GM18519 (cell line): ENCODE data around the gene AGAP3.

ENCODE experiments used
- ATAC-seq: cut with Tn5 transposase; IDR thresholded peaks from one replicate; pipeline ENCODE4 v1.9.1; 2021; ENCODE audit warnings: mild to moderate bottlenecking, moderate library complexity; ENCODE audit not compliant: unreplicated experiment, low FRiP score

Gene AGAP3

DNA sequence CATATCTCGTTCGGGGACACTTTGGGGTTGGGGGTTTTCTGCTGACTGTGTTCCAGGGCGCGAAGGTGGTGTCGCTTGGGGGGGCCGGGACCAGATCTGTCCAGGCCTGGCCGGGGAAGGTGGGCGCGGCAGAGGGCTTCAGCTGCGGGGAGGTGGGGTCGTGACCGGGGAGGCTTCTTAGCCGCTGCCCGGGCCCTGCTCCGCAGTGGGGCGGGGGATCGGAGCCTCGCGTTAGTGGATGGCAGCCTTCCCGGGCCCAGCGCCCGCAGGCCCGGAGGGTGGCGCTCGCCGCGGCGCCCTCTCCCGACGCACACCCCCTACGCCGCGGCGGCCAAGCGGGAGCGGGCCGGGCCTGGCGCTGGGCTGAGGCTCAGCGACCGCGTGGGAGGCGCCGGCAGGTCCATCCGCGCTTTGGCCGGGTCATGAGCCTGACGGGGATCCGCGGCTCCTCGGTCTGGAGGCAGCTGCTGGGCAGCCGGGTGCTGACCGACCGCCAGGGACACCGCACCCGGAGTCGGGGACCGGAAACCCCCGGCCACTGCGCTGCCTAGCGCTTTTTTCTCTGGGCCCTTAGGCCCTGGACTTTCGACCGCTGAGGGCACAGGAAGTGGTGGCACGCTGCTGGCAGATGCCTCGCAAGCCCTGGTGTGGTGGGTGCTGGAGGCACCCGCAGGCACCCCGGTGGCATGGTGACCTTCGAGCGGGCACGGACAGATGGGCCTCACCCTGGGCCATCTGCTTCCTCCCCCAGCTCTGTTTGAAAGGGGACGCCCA, 1.2 kb downstream of the AGAP3 start:
- no peak for ATAC-seq

DNA sequence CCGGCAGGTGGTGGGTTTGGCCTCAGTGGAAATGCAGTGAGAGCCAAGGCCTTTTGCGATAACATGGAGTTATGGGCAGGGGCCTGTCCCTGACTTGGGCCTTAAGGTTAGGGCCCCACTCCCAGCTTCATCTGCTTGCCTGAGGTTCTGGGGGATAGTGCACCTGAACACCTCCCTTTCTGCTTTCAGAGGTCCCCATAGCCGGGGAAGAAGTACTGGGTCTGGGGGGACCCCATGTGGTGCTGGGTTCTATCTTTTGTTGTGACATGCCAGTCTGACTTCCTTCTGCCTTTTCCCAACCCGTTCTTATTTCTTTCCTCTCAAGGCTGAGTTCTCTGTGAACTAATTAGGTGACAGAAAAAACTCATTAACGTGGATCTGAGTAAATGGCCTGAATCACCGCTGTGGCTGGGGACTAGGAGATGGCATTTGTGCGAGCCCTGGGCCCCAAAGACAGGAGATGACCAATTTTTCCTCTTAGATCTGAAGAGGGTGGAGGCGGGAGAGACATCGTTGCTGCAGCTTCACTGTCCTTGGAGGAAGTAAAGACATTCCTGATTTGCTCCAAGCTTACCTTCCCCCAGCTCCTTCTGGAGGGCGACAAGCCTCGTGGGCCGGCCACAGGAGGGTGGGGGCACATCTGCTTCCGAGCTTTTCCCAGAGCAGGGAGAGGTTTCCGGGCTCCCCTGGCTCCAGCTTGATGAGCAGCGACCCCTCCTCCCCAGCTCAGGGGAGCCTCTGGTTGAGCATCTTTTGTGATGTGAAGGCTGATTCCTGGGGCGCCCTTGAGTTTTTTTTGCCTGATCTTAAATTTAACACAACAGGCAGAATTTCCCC, 2.0 kb downstream of the AGAP3 start:
- no peak for ATAC-seq

DNA sequence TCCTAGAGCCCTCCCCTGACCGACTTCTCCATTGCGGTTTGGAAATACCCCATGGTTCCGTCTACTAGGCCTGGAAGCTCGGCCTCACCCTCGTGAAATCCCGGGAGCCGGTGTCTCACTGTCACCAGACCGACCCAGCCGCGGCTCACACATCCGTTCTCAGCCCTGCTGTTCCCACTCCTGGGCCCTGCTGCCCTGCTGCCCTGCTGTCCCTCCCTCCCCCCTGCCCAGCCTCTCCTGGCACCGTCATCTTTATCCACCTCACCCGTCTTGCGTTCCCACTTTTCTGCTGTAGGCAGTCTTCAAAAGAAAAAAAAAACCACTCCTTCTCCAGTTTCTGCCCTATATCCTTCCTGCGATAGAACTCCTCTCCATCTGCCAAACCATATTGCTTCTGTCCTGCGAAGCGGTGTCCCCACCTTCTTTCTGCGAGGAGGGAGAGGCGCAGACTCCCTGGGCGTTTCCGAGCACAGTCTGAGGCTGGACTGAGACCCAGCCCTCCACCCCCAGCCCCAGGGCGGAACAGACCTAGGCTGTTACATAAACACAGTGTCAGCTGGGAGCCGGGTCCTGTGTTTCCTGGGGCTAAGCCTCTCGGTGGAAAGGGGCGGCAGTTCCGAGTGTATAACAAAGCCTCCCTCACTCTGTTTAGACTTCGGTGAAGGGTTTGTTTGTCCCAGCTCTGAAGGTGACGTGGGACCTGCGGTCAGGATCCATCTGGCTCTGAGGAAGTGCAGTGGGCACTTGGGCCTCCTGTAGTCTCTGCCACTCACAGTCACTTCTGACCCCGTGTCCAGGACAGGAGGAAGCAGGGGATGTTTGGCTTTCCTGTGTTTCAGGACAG, 2.8 kb downstream of the AGAP3 start:
- ATAC-seq, result no peak

DNA sequence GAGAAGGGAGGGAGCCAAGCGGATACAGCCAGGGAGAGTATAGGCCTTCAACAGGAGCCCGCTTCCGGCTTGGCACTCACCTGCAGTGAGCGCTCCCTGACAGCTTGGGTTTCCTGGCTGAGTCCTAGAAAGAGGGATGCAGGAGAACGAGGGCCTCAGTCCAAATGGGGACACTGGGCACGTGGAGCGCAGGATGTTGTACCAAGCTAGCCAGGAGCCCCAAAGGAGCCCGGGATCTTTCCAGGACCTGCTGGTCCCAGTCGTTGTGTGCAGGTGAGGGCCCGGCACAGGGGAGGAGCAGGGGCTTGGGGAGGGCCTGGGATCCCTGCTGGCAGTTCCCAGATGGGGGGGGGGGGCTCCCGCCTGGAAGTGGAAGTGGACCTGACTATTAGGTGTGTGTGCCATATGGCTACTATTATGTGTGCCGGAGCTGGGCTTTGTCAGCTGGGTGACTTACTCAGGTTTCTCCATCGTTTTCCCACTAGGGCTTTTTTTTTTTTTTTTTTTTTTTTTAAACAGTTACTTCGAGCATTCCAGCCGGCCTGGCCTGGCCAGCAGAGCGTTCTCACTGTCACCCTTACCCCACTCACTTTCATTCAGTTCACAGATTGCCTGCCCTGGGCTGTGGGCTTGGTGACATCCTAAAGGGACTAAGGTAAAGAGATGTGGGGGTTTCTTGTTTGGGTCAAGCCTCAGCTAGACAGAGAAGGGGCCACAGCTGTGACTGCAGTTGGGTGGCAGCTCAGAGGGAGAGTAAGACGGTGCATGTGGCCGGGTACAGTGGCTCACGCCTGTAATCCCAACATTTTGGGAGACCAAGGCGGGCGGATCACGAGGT, 3.8 kb downstream of the AGAP3 start:
- ATAC-seq, result no peak

DNA sequence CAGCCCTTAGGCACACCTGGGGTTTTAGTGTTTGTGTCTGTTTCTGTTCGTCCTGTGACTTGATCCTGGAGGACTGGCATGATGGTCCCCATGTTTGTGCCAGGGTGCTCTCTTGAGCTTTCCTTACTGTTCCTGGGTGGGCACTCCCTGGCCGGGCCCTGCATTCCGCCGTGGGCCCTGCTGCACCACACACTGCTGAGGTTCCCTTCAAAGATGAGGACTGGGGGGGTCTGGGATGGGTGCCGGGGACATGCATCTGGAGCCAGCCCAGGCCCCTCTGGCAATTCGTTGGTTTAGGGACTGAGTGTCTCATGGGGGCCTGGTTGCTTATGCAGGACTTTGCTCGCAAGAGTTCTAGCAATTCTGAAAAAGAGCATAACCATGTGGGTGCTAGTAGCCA, 4.7 kb downstream of the AGAP3 start:
- ATAC-seq, result no peak

DNA sequence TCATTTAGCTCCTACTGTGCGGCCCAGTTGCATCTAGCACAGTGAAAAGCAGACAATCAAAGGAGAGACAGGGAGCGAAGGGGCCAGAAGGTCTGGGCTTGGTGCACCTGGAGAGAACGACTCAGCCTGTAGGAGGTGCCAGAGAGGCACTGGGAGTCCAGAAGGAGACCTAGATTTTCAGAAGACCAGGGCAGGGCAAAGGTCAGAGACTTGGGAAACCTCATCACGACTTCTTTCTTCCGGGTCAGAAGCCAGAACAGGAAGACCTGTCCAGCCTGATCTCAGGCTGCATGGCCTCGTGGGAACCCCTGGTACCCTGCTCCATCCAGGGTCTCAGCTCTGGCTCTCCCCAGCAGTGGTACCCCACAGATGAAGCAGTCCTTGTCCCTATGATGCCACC, 5.2 kb downstream of the AGAP3 start:
- no peak for ATAC-seq

DNA sequence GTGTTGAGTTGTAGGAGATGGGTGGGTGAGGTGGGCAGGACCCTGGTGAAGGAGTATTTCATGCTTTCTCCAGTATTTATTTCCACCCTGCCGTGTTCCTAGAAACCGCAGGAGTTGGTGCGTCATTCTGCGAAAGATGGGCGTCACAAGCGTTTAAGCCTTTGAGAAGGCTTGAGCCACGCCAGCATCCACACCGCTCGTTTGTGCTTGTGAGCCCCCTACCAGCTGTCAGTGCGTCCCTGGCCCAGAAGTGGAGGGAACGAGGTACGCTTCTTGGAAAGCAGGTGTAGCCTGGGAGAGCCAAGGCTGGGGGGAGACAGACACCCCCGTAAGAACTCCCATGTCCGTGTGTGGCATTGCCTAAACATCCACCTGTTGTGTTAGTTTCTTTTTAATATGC, 5.7 kb downstream of the AGAP3 start:
- no peak for ATAC-seq

DNA sequence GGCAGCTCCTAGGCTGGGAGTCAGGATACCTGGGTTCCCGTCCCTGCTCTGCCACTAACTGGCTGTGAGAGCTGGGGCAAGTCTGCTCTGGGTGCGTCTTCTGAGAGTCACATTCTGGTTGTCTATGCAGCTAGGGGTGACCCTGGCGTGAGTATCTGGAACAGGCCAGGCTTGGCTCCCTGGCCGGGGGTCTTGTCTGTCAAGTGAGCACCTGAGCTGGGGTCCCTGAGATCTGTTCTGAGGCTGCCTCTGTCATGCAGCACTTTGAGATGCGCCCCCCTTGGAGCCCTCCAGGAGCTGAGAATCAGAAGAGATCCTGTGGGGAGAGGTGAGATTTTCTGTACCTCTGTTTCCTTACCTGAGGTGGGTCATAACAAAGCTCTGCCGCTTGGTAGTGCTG, 7.5 kb downstream of the AGAP3 start:
- no peak for ATAC-seq

DNA sequence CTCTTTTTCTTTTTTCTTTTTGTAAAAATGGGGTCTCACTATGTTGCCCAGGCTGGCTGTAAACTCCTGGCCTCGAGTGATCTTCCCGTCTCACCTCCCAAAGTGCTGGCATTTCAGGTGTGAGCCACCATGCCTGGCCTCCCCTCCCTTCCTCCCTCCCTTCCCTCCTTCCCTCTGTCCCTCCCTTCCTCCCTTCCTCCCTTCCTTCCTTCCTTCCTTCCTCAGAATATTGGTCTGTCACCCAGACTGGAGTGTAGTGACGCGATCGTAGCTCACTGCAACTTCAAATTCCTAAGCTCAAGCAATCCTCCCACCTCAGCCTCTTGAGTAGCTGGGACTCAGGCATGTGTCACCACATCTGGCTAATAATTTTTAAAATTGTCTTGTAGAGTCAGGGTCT, 8.4 kb downstream of the AGAP3 start:
- no peak for ATAC-seq

DNA sequence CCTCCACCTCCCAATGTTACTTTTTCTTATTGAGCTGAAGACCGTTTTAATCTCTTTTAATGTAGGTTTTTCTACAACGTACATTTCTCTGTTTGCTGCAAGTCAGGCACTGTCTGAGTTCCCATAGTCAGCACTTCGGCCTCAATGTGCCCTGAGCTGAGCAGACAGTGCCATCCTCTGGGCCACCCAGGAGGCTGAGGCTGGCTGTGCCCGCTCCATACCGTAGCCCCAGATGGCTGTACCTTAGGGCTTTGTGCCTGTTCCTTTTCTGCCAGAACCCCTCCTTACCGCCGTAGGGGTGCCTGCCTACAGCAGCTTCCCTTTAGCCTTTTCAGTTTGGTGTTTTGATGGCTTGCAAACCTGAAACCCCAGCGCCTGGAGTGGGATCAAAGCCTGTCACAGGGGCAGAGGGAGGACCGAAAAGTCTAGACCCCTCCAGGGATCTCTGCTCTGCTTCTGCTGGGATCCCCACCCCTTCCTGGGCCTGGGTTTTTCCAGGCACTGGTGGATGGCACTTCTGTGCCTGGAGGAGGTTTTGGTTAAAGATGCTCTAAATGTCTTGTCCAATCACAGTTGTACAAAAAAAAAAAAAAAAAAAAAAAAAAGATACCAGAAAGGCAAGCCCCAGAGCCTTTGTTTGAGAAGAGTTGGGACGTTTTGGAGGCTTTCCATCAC, 9.0 kb downstream of the AGAP3 start:
- no peak for ATAC-seq

DNA sequence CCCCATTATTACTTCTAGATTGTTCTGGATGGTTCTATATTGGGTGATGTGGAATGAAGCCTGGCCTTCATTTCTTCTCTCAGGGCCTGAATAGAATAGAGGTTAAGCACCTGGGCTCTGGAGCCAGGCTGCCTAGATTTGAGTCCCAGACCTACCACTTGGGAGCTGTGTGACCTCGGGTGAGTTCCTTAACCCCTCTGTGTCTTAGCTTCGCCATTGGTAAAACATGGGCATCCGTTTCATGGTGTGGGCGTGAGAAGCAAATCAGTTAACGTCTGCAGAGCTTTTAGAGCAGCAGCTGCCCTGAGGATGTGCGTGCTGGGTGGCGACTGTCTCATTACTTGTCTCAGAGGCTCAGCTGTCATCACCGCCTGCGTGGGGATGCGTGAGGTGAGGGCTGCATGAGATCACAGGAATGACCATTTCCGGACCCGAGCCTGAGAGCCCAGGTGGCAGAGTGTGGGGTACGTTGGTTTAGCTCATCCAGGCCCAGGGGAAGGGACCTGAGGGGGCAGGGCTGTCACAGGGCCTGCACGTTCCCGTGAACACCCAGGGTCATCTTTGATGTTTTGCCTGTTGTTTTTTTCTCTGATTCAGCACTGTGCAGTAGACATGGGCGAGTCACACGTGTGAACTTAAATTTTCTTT, 9.7 kb downstream of the AGAP3 start:
- no peak for ATAC-seq

DNA sequence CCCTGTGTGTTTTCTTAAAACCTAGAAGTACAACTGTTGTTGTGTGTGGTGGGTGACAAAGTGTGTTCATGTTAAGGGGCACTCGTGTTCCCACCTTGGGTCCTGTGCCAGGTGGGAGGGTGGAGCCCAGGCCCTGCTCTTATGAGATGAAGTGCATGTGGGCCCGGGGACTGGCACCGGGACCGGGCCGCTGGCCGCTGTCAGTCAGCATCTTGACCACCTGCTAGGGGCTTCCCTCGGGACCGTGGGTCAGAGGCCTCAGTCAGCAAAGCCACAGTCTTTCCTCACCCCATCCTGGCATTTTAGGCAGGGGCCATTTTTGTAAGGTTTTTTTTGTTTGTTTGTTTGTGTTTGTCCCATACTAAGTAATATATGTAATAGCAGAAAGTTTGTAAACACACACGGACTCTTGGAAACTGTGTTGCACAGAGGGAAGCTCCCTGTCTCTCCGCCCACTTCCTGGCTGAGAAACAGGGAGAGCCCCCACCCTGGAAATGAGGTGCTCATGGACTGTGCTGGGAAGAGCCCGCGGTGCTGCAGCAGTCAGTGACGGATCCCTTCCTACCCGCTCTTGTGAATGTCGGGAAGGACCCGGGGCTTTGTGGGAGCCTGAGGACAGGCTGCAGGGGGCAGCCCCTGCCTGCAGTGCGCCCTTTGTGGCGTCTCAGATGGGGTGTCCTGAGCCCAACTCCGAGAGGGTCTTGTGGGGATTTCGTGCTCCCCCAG, 13.4 kb downstream of the AGAP3 start:
- ATAC-seq, result no peak

DNA sequence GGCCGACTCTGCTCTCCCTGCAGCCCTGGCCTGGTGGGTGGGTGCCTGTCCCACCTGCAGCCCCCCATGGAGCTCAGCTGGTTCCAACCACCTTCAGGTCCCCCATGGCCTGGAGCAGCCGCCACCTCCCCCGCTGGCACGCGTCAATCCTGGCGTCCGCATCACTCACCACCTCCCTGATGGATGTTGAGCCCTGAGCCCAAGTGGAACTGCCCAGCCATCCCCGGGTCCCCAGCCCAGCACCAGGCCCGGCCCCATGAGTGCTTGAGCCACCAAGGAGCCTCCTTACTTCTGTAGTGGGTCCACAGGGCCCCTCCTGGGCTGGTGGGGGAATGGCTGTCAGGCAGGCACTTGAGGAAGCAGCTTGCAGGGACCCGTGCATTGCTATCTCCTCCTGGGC, 14.6 kb downstream of the AGAP3 start:
- ATAC-seq, result no peak

DNA sequence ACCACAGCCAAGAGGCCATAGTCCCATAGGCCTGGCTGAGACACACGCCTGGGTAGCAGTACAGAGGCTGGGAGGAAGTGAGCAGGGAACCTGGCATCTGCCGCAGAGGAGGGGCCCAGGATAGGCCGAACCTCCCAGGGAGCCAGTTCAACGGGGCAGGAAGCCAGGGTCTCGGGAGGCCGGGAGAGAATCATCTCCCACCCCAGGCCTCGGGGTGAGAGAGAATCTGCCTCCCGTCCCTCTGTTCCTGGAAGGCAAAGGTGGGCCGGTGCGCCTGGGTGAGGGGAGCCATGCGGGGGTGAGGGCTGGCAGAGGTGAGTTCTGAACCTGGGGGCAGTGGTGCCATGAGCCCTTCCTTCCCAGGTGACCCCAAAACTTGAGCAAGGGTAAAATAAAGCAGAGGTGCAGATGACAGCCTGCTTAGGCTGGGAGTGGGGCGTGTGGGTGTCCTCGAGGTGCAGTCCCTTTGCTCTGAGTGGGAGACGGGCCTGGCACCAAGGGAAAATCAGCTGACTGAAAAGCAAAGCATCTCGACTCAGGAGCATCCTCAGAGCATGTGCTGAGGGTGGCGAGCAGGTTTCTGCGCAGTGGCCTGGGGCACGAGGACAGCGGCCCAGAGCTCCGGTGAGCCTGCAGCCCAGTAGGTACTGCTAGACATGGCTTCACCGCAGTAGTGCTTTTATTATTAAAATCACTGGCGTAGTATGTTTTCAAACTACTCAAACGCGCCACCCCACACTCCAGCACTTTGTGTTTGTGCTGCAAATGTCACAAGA, 15.5 kb downstream of the AGAP3 start:
- no peak for ATAC-seq

DNA sequence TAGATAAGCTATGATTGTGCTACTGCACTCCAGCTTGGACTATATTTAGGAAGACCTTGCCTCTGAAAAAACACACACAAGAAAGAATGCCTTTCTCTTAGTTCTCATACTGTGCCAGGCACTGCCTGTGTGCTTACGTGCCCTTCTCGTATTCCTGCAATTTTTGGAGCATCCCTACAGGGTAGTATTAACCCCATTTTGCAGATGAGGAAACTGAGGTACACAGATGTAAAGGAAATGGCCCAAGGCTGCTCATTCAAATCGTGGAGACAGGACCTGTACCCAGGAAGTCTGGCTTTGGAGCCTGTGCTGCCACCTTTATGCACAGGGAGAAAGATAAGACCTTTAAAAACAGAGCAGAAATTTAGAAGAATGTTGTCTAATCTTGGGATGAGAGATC, 16.7 kb downstream of the AGAP3 start:
- ATAC-seq, result no peak

DNA sequence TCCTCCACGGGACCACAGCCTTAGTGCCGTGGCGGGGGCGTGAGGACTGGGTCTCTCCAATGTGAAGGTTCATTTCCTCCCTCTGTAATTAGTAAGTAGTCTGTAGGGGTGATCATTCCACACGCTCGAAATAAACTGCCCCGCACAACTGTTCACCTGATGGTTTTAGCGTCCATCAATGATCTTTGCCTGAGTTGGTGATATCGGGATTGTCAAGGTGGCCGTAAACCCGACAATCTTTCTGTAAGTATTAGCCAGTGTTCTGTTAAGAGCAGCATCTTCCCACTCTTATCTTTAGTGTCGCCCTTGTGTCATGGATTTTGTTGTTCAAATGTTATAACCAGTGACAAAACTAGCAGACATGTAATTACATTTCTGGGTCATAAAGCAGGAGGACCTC, 17.7 kb downstream of the AGAP3 start:
- ATAC-seq, result no peak

DNA sequence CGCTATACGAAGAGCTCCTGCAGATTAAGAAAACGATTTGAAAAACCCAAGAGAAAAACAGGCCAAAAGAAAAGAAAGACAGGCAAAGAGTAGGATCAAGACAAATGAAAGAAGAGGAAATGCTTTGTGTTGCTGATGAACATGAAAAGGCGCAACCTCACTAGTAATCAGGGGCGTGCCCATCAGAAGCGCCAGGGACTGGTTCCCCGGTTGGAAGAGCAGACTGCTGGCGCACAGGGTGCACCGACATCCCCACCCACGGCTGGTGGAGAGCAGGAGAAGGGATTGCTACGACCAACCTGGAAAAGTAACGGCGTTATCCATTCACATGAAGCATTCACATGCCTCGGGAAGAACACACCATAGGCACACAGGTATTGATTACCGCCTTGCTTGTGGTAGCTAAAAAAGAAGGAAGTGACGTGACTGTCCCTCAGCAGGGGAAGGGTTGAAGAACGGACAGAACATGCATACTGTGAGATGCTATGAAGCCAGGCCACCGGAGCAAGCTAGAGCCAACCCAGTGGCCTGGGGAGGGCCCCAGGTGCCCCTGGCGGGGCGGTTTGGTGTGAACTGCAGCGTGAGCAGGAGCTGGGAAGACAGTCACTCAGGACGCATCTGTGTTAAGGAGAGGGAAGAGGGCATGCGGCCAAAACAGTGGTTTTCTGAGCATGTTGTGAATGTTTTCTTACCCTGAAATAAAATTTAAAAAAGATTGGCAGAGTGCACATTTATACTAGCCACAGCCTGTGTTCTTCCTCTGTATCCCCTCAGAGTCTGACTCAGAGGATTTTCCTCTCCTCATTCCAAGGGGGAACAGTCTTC, 18.3 kb downstream of the AGAP3 start:
- ATAC-seq, result no peak
